Caco-2 (cell line): ENCODE results near the gene HOXC10. TPM values are rescaled to one million over a fixed set of nuclear protein-coding genes. Genes with fewer than 3 reads are reported as not detected.

ENCODE experiments used
- BruUV-seq: library from RNA; stranded (reverse); fragments of 400-500 nt; replicated peaks from 2 replicates; lab custom pipeline; 2021; lab: Mats Ljungman, UMichigan
- CTCF ChIA-PET: fragments of 300-600 bp; sonication (Branson Sonifier 250); formaldehyde crosslinking; loops from one replicate; lab custom pipeline; 2022; ENCODE audit warnings: antibody characterized with exemption; lab: Charles Lee
- POLR2A ChIA-PET: fragments of 300-600 bp; sonication (Branson Sonifier 250); formaldehyde crosslinking; loops from one replicate; lab custom pipeline; 2022; ENCODE audit warnings: antibody characterized with exemption; lab: Charles Lee
- DNase-seq, 2 experiments: peaks; one replicate each; pipeline versions ENCODE4 v3.0.0 to v3.0.0-alpha.2; 2020 to 2022
- H3K27me3 ChIP-seq: replicated peaks from 2 replicates; pipeline ENCODE4 v1.6.0; 2011; ENCODE audit warnings: low read length; ENCODE audit not compliant: control insufficient read depth, insufficient read depth
- H3K36me3 ChIP-seq: 2 replicates; pipeline ENCODE4 v1.5.1; 2011; ENCODE audit warnings: low read length; ENCODE audit not compliant: control insufficient read depth, insufficient read depth
- H3K4me1 ChIP-seq: fragments of 250-450 bp; sonication (Bioruptor Pico); 2 replicates; pipeline ENCODE4 v1.5.1; 2020; ENCODE audit warnings: mild to moderate bottlenecking
- H3K4me3 ChIP-seq: 2 replicates; pipeline ENCODE4 v1.5.1; 2011; ENCODE audit warnings: low read depth, mild to moderate bottlenecking, control low read depth, low read length
- H3K9me3 ChIP-seq: fragments of 250-450 bp; sonication (Bioruptor Pico); 2 replicates; pipeline ENCODE4 v1.5.1; 2020; ENCODE audit warnings: mild to moderate bottlenecking, moderate library complexity
- H3K27ac Mint-ChIP-seq: one replicate; pipeline ENCODE4 v1.8.0; 2022; ENCODE audit warnings: mixed read lengths; ENCODE audit not compliant: unreplicated experiment
- H3K27me3 Mint-ChIP-seq: one replicate; pipeline ENCODE4 v1.8.0; 2022; ENCODE audit warnings: mixed read lengths; ENCODE audit not compliant: insufficient read depth, unreplicated experiment
- H3K36me3 Mint-ChIP-seq: one replicate; pipeline ENCODE4 v1.8.0; 2022; ENCODE audit warnings: mild to moderate bottlenecking, mixed read lengths; ENCODE audit not compliant: insufficient read depth, unreplicated experiment
- H3K4me1 Mint-ChIP-seq: one replicate; pipeline ENCODE4 v1.8.0; 2022; ENCODE audit warnings: low read depth, mixed read lengths; ENCODE audit not compliant: unreplicated experiment
- H3K4me3 Mint-ChIP-seq: one replicate; pipeline ENCODE4 v1.8.0; 2022; ENCODE audit warnings: mild to moderate bottlenecking, moderate library complexity, mixed read lengths; ENCODE audit not compliant: unreplicated experiment
- H3K9me3 Mint-ChIP-seq: one replicate; pipeline ENCODE4 v1.8.0; 2022; ENCODE audit warnings: mixed read lengths; ENCODE audit not compliant: unreplicated experiment
- CTCF ChIP-seq, 2 experiments: fragments of 200-600 bp in 1 of 2; IDR thresholded peaks; 1 replicate in 1 of 2; 2 replicates in 1 of 2; pipeline versions ENCODE4 v1.5.1 to v1.8.0; 2011 to 2022; ENCODE audit warnings: antibody characterized with exemption in 1 of 2, control low read depth in 1 of 2, inconsistent platforms in 1 of 2, low read depth in 1 of 2, low read length in 1 of 2, mild to moderate bottlenecking in 1 of 2, moderate library complexity in 1 of 2; ENCODE audit not compliant: insufficient read depth in 1 of 2, severe bottlenecking in 1 of 2, unreplicated experiment in 1 of 2
- intact Hi-C: fragments of 100-400 bp; cut with micrococcal nuclease; formaldehyde crosslinking; loops from one replicate; pipeline ENCODE4 v1.10.0; 2022; ENCODE audit not compliant: unreplicated experiment
- total RNA-seq: library from RNA; stranded (reverse); gene quantifications from 2 replicates; pipeline ENCODE4 v1.2.3, GENCODE V29; 2022

The HOXC10 gene
- total RNA-seq, 1 experiment from 2014 or later, result 4.0 TPM

- DNase-seq, result no peak
- Mint-ChIP-seq H3K27me3 (no peaks in the 10 kb centered on the region), H3K27ac (no peak overlapping the region), H3K36me3 (peaks cover 7% of the 10 kb centered on the region), H3K4me1 (peaks cover 13% of the 10 kb centered on the region), H3K4me3 (peak overlapping the region; percentile 92), H3K9me3 (no peaks in the 10 kb centered on the region)
- no peaks in the 10 kb centered on the region for H3K9me3 ChIP-seq
- H3K27me3 ChIP-seq, result no peaks in the 10 kb centered on the region
- H3K4me1 ChIP-seq, result peaks cover 8% of the 10 kb centered on the region
- no peak for TF ChIP-seq CTCF (IDR thresholded peaks at IDR 0.05; ENCODE audit: insufficient read depth in 1 of 2, low read depth in 1 of 2, low read length in 1 of 2, severe bottlenecking in 1 of 2, unreplicated experiment in 1 of 2)
- intact Hi-C loops, result no loop called here
- BruUV-seq, result no TSS peak
- no peaks in the 10 kb centered on the region; the same call in 1 of the 2 replicates for H3K36me3 ChIP-seq
- POLR2A ChIA-PET, result interaction anchor here (0.7 kb wide), 1 partner anchor 159 kb away, joined by 4 read pairs; the partner anchor contains the start of gene SMUG1
- CTCF ChIA-PET, result interaction anchor here (0.6 to 2.3 kb wide), 6 partner anchors 12 to 171 kb away, joined by 4 to 8 read pairs (median 6); partner anchors contain the start of genes HOXC8 and SMUG1
- H3K4me3 ChIP-seq, result no peak overlapping the region
Measured at GRCh38 chr12:54029529-54030441, 44.8 kb downstream of the HOXC10 start.

GRCh38 chr12:54030442-54030801 lies 45.5 kb downstream of the HOXC10 start:
- intact Hi-C loops, result no loop called here

More at GRCh38 chr12:54030442-54030801, 45.5 kb downstream of the HOXC10 start:
- CTCF ChIA-PET, result interaction anchor here (0.9 to 3.8 kb wide), 2 partner anchors 21 to 105 kb away, joined by 7 to 50 read pairs; partner anchors contain the start of gene HOXC8
- Mint-ChIP-seq H3K36me3 (peaks cover 8% of the 10 kb centered on the region), H3K4me1 (peaks cover 18% of the 10 kb centered on the region), H3K4me3 (no peak overlapping the region), H3K27ac (no peak overlapping the region), H3K9me3 (no peaks in the 10 kb centered on the region), H3K27me3 (no peaks in the 10 kb centered on the region)
- DNase-seq, result no peak
- TF ChIP-seq CTCF (IDR thresholded peaks at IDR 0.05; ENCODE audit: insufficient read depth in 1 of 2, low read depth in 1 of 2, low read length in 1 of 2, severe bottlenecking in 1 of 2, unreplicated experiment in 1 of 2), result no peak
- no peaks in the 10 kb centered on the region for H3K9me3 ChIP-seq
- no peaks in the 10 kb centered on the region for H3K27me3 ChIP-seq
- peaks cover 9% of the 10 kb centered on the region for H3K4me1 ChIP-seq
- no peak overlapping the region for H3K4me3 ChIP-seq
- BruUV-seq, result no TSS peak
- POLR2A ChIA-PET, result no interaction called here
- no peaks in the 10 kb centered on the region; the same call in 1 of the 2 replicates for H3K36me3 ChIP-seq
